ENCODE data around the gene NR1D1.

NR1D1 gene

DNA sequence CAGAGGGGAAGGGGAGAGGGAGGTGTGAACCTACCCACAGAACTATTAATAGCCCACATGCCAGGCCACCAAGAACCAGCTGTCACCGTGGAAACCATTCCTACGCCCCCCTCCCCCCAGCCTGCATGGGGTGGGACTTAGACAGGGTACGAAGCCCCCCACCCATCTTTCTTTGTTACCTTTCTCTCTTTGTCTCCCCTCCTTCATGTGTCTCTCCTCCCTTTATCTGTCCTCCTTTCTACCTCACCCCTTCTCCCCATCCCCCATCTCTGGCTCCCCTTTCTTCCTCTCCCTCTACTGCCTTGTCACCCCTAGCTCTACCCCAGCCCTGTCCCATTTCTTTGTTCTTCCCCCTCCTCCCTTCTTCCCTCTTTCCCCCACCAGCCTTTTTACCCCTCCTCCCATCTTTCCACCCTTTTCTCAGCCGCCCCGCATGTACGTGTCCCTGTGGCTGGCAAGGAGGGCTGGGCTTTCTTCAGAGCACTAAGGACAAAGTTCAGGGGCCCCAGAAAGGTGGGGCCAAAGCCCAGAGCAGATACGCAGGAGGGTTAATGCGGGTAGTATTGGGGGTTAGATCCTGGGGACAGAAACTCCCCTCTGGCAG, 29.6 kb downstream of the NR1D1 start:
- Histone ChIP-seq H3K27me3 (ENCODE audit: insufficient read depth, low read length) (no peaks in the 10 kb centered on the region), H2AFZ (ENCODE audit: low read length) (no peak overlapping the region), H3F3A (ENCODE audit: insufficient read depth, low read length) (no peaks in the 10 kb centered on the region), H3K9ac (ENCODE audit: low read length) (no peak overlapping the region), H3K79me2 (ENCODE audit: insufficient read depth, low read length) (no peaks in the 10 kb centered on the region), H3K4me2 (ENCODE audit: low read length) (no peak overlapping the region), H3K36me3 (ENCODE audit: insufficient read depth, low read length) (no peaks in the 10 kb centered on the region), H4K20me1 (ENCODE audit: insufficient read depth, low read length) (no peaks in the 10 kb centered on the region), H3K4me1 (ENCODE audit: insufficient read depth, low read length, severe bottlenecking) (peaks cover 48% of the 10 kb centered on the region), H3K4me3 (ENCODE audit: low read depth, low read length, poor library complexity, severe bottlenecking) (no peak overlapping the region), H3K9me2 (ENCODE audit: low read depth, low read length) (no peaks in the 10 kb centered on the region), H3K9me3 (ENCODE audit: low read length) (no peaks in the 10 kb centered on the region), H3K27ac (ENCODE audit: low read depth, low read length, poor library complexity, severe bottlenecking) (no peak overlapping the region)
- no peak for TF ChIP-seq EZH2 (IDR thresholded peaks at IDR 0.05; ENCODE audit: borderline replicate concordance, low read length)
- TF ChIP-seq, protein P1, sequence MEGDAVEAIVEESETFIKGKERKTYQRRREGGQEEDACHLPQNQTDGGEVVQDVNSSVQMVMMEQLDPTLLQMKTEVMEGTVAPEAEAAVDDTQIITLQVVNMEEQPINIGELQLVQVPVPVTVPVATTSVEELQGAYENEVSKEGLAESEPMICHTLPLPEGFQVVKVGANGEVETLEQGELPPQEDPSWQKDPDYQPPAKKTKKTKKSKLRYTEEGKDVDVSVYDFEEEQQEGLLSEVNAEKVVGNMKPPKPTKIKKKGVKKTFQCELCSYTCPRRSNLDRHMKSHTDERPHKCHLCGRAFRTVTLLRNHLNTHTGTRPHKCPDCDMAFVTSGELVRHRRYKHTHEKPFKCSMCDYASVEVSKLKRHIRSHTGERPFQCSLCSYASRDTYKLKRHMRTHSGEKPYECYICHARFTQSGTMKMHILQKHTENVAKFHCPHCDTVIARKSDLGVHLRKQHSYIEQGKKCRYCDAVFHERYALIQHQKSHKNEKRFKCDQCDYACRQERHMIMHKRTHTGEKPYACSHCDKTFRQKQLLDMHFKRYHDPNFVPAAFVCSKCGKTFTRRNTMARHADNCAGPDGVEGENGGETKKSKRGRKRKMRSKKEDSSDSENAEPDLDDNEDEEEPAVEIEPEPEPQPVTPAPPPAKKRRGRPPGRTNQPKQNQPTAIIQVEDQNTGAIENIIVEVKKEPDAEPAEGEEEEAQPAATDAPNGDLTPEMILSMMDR (IDR thresholded peaks at IDR 0.05; ENCODE audit: low read length), result no peak

DNA sequence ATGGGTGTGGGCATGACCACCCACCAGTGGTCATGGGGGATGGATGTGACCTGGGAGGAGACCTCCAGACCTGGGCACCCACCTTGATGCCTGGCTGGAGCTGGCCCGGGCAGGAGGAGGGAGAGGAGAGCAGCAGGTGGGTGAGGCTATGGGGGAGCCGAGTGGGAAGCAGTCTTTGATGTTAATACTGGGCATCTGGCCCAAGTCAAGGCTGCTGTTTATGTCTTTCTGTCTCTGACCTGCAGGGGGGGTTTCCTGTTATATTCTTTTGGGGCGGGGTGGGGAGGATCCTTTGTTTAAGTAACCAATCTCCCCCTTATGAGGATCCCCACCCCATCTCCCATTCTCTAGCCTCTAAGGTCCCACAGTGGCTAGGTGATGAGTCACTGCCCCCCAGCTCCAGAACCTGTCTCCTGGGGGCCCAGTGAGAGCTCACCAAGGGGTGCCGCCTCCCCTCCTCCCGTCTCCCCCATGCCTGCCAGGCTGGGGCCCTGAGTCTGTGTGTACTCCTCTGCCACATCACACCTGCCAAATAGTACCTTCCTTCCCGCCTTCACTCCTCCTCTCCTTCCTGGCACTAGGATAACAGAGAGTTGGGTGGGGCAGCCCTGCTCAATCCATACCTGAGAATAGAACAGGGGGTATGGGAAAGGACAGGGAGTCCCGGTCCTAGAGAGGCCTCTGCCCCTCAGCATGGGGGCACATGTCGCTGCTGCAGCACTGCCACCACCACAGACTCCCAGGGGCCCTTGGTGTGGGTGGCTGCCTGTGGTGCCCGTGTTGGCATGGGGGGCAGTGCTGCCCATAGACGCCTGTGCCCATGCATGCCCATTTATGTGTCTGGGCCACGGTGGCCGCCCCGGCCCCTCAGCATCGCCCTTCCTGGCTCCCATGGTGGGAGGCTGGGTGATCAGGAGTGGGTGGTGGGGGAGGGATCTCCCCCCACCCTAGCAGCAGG, 30.4 kb downstream of the NR1D1 start:
- no peaks in the 10 kb centered on the region for H4K20me1 ChIP-seq (ENCODE audit: insufficient read depth, low read length)
- H3K4me2 ChIP-seq (ENCODE audit: low read length), result peak overlapping the region; percentile 67; the same call in 1 of the 2 replicates
- H3F3A ChIP-seq (ENCODE audit: insufficient read depth, low read length), result no peaks in the 10 kb centered on the region
- H3K27ac ChIP-seq (ENCODE audit: low read depth, low read length, poor library complexity, severe bottlenecking), result no peak overlapping the region
- TF ChIP-seq EZH2 (IDR thresholded peaks at IDR 0.05; ENCODE audit: borderline replicate concordance, low read length), result no peak
- TF ChIP-seq, protein P1 (IDR thresholded peaks at IDR 0.05; ENCODE audit: low read length), result peak; percentile 45
- H2AFZ ChIP-seq (ENCODE audit: low read length), result no peak overlapping the region
- no peaks in the 10 kb centered on the region for H3K79me2 ChIP-seq (ENCODE audit: insufficient read depth, low read length)
- peak overlapping the region; percentile 38 for H3K4me3 ChIP-seq (ENCODE audit: low read depth, low read length, poor library complexity, severe bottlenecking)
- H3K4me1 ChIP-seq (ENCODE audit: insufficient read depth, low read length, severe bottlenecking), result peaks cover 44% of the 10 kb centered on the region
- H3K27me3 ChIP-seq (ENCODE audit: insufficient read depth, low read length), result no peaks in the 10 kb centered on the region
- no peaks in the 10 kb centered on the region for H3K9me3 ChIP-seq (ENCODE audit: low read length)
- H3K9me2 ChIP-seq (ENCODE audit: low read depth, low read length), result no peaks in the 10 kb centered on the region
- H3K9ac ChIP-seq (ENCODE audit: low read length), result no peak overlapping the region; the same call in 1 of the 2 replicates
- no peaks in the 10 kb centered on the region for H3K36me3 ChIP-seq (ENCODE audit: insufficient read depth, low read length)

DNA sequence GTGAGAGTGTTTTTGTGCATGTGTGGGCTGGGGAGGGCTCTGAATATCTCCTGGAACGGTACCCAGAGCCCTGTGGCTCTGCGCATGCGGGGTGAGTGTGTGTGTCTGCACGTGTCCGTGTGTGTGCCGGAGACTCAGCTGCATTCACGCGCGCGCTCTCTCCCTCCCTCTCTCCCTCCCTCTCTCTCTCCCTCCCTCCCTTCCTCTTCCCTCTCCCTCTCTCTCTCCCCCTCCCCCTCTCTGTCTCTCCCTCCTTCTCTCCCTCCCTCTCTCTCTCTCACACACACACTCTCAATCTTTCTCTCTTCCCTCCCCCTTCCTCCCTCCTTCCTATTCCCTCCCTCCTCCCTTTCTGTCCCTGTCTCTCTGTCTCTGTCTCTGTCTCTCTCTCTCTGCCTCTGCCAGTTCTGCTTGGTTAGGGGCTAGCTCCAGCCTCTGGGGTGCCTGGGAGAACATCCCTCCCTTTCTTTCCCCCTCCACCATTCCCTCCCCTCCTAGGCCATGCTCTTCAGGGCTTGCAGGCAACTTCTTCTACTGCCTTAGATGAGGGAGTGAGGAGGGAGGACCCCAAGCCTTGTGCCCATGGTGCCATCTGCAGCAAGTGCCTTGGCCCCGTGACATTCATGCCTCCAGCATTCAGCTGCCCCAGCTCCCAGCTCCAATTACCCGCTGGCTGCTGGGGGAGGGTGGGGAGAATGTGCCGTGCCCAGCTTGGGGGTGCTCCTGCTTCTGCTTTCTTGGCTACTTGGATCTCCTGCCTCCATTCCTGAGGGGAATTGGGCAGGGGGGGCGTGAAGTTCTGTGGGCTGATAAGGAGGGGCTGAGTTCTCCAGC, 31.3 kb downstream of the NR1D1 start:
- no peak for TF ChIP-seq EZH2 (IDR thresholded peaks at IDR 0.05; ENCODE audit: borderline replicate concordance, low read length)
- TF ChIP-seq, protein P1 (IDR thresholded peaks at IDR 0.05; ENCODE audit: low read length), result no peak
- H3K27ac ChIP-seq (ENCODE audit: low read depth, low read length, poor library complexity, severe bottlenecking), result no peak overlapping the region
- H3K79me2 ChIP-seq (ENCODE audit: insufficient read depth, low read length), result no peaks in the 10 kb centered on the region
- no peaks in the 10 kb centered on the region for H4K20me1 ChIP-seq (ENCODE audit: insufficient read depth, low read length)
- no peaks in the 10 kb centered on the region for H3K9me2 ChIP-seq (ENCODE audit: low read depth, low read length)
- H3F3A ChIP-seq (ENCODE audit: insufficient read depth, low read length), result no peaks in the 10 kb centered on the region
- H3K9me3 ChIP-seq (ENCODE audit: low read length), result no peaks in the 10 kb centered on the region
- peak overlapping the region; percentile 48; the same call in 1 of the 2 replicates for H3K9ac ChIP-seq (ENCODE audit: low read length)
- no peak overlapping the region; the same call in 1 of the 2 replicates for H2AFZ ChIP-seq (ENCODE audit: low read length)
- H3K4me2 ChIP-seq (ENCODE audit: low read length), result peak overlapping the region; percentile 67
- H3K4me3 ChIP-seq (ENCODE audit: low read depth, low read length, poor library complexity, severe bottlenecking), result peak overlapping the region; percentile 38
- peaks cover 49% of the 10 kb centered on the region for H3K4me1 ChIP-seq (ENCODE audit: insufficient read depth, low read length, severe bottlenecking)
- H3K27me3 ChIP-seq (ENCODE audit: insufficient read depth, low read length), result no peaks in the 10 kb centered on the region
- no peaks in the 10 kb centered on the region for H3K36me3 ChIP-seq (ENCODE audit: insufficient read depth, low read length)

Data from OCI-LY1 (cell line).